GM12878 (cell line): ENCODE data around the gene ART3. TPM values are rescaled to one million over a fixed set of nuclear protein-coding genes. Genes with fewer than 3 reads are reported as not detected.

Source experiments
- ATF3 ChIP-seq: IDR thresholded peaks from 2 replicates; pipeline ENCODE4 v1.6.1; 2011; ENCODE audit warnings: low read depth, mild to moderate bottlenecking, low read length, moderate library complexity, borderline replicate concordance; ENCODE audit errors: extremely low read depth
- BMI1 ChIP-seq: fragments of 450-650 bp; IDR thresholded peaks from 2 replicates; pipeline ENCODE4 v1.6.1; 2016; ENCODE audit warnings: mild to moderate bottlenecking, moderate library complexity, borderline replicate concordance
- ELK1 ChIP-seq: IDR thresholded peaks from 2 replicates; pipeline ENCODE4 v1.6.1; 2012; ENCODE audit warnings: low read depth, low read length, improper control_type of control experiment
- FOXK2 ChIP-seq: fragments of 450-650 bp; IDR thresholded peaks from 2 replicates; pipeline ENCODE4 v1.6.1; 2017; ENCODE audit warnings: mild to moderate bottlenecking, moderate library complexity
- HDAC2 ChIP-seq: fragments of 200-600 bp; sonication (generic); IDR thresholded peaks from 2 replicates; pipeline ENCODE4 v1.6.1; 2017
- HSF1 ChIP-seq: fragments of 150-350 bp; IDR thresholded peaks from 2 replicates; pipeline ENCODE4 v1.6.1; 2014; ENCODE audit warnings: mild to moderate bottlenecking, low read depth, low read length
- NR2C1 ChIP-seq: fragments of 450-650 bp; IDR thresholded peaks from 2 replicates; pipeline ENCODE4 v1.6.1; 2017; ENCODE audit warnings: antibody characterized with exemption, mild to moderate bottlenecking, moderate library complexity
- NRF1 ChIP-seq: conservative IDR thresholded peaks from 2 replicates; pipeline ENCODE4 v1.6.1; 2011; ENCODE audit warnings: mild to moderate bottlenecking, low read depth, low read length, improper control_type of control experiment
- PAX8 ChIP-seq: fragments of 450-650 bp; IDR thresholded peaks from 2 replicates; pipeline ENCODE4 v1.6.1; 2017; ENCODE audit warnings: mild to moderate bottlenecking, moderate library complexity
- SMAD5 ChIP-seq: IDR thresholded peaks from 2 replicates; pipeline ENCODE4 v1.6.1; 2016; ENCODE audit warnings: antibody characterized with exemption, low read depth
- SP1 ChIP-seq: IDR thresholded peaks from one replicate; pipeline ENCODE4 v1.6.1; 2011; ENCODE audit warnings: low read depth, low read length
- WRNIP1 ChIP-seq: IDR thresholded peaks from 2 replicates; pipeline ENCODE4 v1.6.1; 2011; ENCODE audit warnings: low read depth, low read length, improper control_type of control experiment, borderline replicate concordance
- YY1 ChIP-seq: IDR thresholded peaks from 2 replicates; pipeline ENCODE4 v1.6.1; 2011; ENCODE audit warnings: low read depth, mild to moderate bottlenecking, low read length
- ZBTB4 ChIP-seq: fragments of 450-650 bp; formaldehyde crosslinking; IDR thresholded peaks from 2 replicates; pipeline ENCODE4 v1.4.0; 2022; ENCODE audit warnings: mild to moderate bottlenecking, moderate library complexity
- ZNF217 ChIP-seq: fragments of 450-650 bp; IDR thresholded peaks from 2 replicates; pipeline ENCODE4 v1.6.1; 2017; ENCODE audit warnings: antibody characterized with exemption, mild to moderate bottlenecking
- polyA plus RNA-seq, 11 experiments: library from polyadenylated mRNA; depleted of rRNA in 4 of 11; unstranded in 6 of 11; stranded (reverse) in 5 of 11; fragments of >200 nt; fragmentation: Nextera tagmentation in 4 of 11; fragmentation: Illumina TruSeq in 1 of 11; extraction: Ambion mirVana in 4 of 11; extraction: Trizol in 1 of 11; gene quantifications; 1 replicate in 1 of 11; 2 replicates in 10 of 11; pipeline versions ENCODE4 v1.2.1 to v1.2.3, GENCODE V29; 2011 to 2016; ENCODE audit warnings: inconsistent platforms in 2 of 11, missing spikeins in 2 of 11, low read depth in 1 of 11
- total RNA-seq, 4 experiments: library from RNA; depleted of rRNA in 3 of 4; stranded (reverse); fragments of >200 nt in 3 of 4; fragmentation: Illumina TruSeq in 1 of 4; extraction: Trizol in 1 of 4; gene quantifications; 2 replicates each; pipeline versions ENCODE4 v1.2.1 to v1.2.3, GENCODE V29; 2013 to 2021
- TF ChIP-seq, protein P1 (sequence below): fragments of 450-650 bp; IDR thresholded peaks from 2 replicates; pipeline ENCODE4 v1.6.1; 2017; ENCODE audit warnings: antibody characterized with exemption, mild to moderate bottlenecking, moderate library complexity
- TF ChIP-seq, protein P2 (sequence below): fragments of 450-650 bp; formaldehyde crosslinking; IDR thresholded peaks from 2 replicates; pipeline ENCODE4 v1.4.0; 2020; ENCODE audit warnings: mild to moderate bottlenecking, moderate library complexity

ART3 gene
- total and polyA plus RNA-seq, 10 of the 15 experiments (the other 5 are each of a cell fraction or from before 2014, with no cell fraction given) = 0.18 to 0.50 (median 0.26) TPM; not detected in 6

DNA sequence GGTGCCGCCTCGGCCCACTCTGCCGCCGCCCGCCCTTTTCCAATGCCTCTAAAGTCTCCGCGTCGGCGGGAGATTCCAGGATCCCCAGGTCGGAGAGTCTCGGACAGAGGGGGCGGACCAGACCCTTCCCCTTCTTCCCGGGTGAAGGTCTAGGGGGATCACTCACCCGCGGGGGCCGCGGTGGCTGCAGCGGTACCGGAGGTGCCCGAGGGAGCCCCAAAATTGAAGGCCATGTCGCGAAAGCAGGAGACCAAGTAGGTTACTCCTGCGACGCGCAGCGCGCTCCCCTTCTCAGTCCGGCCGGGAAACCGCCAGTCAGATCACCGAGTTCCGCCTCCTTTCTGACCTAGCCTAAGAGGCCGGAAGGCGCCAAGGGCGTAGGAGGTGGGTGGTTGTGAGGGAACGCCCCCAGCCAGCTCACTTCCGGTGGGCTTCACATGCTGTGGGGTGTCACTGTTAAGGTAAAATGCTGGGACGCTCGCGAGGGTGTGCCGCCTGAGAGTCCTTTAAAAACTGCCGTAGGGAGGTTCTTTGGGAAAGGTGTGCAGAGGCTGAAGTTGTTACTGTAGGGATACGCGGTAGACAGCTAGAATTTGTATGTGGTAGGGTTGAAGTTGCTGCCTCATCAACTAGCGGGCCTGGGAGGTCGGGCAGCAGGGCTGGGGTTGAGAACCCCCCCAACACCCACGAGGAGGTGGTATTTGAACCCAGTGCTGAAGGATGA lies 73.8 kb downstream of the ART3 start, which contains the start of gene NUP54 (continued):
- TF ChIP-seq YY1 (peak; percentile 92), NRF1 (0 out of 2 replicates have a peak, but pooled peaks have one; percentile 11), SP1 (peak; percentile 86), SMAD5 (peak; percentile 81), ELK1 (peak; percentile 89), ATF3 (no peak), ZNF217 (no peak), HSF1 (peak; percentile 74), BMI1 (no peak), WRNIP1 (peak; percentile 95; the same call in 1 of the 2 replicates), NR2C1 (peak; percentile 59), PAX8 (no peak), HDAC2 (no peak), ZBTB4 (CRISPR knock-in tag) (no peak), FOXK2 (no peak; the same call in 1 of the 2 replicates)
- TF ChIP-seq, protein P1, sequence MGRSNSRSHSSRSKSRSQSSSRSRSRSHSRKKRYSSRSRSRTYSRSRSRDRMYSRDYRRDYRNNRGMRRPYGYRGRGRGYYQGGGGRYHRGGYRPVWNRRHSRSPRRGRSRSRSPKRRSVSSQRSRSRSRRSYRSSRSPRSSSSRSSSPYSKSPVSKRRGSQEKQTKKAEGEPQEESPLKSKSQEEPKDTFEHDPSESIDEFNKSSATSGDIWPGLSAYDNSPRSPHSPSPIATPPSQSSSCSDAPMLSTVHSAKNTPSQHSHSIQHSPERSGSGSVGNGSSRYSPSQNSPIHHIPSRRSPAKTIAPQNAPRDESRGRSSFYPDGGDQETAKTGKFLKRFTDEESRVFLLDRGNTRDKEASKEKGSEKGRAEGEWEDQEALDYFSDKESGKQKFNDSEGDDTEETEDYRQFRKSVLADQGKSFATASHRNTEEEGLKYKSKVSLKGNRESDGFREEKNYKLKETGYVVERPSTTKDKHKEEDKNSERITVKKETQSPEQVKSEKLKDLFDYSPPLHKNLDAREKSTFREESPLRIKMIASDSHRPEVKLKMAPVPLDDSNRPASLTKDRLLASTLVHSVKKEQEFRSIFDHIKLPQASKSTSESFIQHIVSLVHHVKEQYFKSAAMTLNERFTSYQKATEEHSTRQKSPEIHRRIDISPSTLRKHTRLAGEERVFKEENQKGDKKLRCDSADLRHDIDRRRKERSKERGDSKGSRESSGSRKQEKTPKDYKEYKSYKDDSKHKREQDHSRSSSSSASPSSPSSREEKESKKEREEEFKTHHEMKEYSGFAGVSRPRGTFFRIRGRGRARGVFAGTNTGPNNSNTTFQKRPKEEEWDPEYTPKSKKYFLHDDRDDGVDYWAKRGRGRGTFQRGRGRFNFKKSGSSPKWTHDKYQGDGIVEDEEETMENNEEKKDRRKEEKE = no peak
- TF ChIP-seq, protein P2, sequence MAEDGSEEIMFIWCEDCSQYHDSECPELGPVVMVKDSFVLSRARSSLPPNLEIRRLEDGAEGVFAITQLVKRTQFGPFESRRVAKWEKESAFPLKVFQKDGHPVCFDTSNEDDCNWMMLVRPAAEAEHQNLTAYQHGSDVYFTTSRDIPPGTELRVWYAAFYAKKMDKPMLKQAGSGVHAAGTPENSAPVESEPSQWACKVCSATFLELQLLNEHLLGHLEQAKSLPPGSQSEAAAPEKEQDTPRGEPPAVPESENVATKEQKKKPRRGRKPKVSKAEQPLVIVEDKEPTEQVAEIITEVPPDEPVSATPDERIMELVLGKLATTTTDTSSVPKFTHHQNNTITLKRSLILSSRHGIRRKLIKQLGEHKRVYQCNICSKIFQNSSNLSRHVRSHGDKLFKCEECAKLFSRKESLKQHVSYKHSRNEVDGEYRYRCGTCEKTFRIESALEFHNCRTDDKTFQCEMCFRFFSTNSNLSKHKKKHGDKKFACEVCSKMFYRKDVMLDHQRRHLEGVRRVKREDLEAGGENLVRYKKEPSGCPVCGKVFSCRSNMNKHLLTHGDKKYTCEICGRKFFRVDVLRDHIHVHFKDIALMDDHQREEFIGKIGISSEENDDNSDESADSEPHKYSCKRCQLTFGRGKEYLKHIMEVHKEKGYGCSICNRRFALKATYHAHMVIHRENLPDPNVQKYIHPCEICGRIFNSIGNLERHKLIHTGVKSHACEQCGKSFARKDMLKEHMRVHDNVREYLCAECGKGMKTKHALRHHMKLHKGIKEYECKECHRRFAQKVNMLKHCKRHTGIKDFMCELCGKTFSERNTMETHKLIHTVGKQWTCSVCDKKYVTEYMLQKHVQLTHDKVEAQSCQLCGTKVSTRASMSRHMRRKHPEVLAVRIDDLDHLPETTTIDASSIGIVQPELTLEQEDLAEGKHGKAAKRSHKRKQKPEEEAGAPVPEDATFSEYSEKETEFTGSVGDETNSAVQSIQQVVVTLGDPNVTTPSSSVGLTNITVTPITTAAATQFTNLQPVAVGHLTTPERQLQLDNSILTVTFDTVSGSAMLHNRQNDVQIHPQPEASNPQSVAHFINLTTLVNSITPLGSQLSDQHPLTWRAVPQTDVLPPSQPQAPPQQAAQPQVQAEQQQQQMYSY (CRISPR knock-in tag) = no peak
